Ovary (tissue), 9 donors: Measurements from ENCODE around the gene ZNF214. TPM values are rescaled to one million over a fixed set of nuclear protein-coding genes. Genes with fewer than 3 reads are reported as not detected.
"Not testable (repeated sequence)": the region's sequence is repeated elsewhere in the genome, so short reads cannot be mapped to it uniquely, and the experiment has no call there.

Experiments used
- DNase-seq, 5 donors: peaks; one replicate each; pipeline ENCODE4 v3.0.0-alpha.2; 2019 to 2020
- H3K27ac ChIP-seq, 2 donors: fragments of 200-600 bp; one replicate each; pipeline versions ENCODE4 v1.5.1 to v1.8.0; 2019 to 2022
- H3K27me3 ChIP-seq: fragments of 200-600 bp; one replicate; pipeline ENCODE4 v1.8.0; 2022
- H3K36me3 ChIP-seq: fragments of 200-600 bp; sonication (generic); one replicate; pipeline ENCODE4 v1.5.1; 2019
- H3K4me1 ChIP-seq: one replicate; pipeline ENCODE4 v1.8.1; 2013; ENCODE audit warnings: mild to moderate bottlenecking, moderate library complexity; ENCODE audit not compliant: insufficient read depth
- H3K4me3 ChIP-seq: fragments of 200-600 bp; sonication (generic); one replicate; pipeline ENCODE4 v1.5.1; 2017
- H3K9me3 ChIP-seq, 2 donors: fragments of 200-600 bp in 1 of 2; sonication (generic) in 1 of 2; one replicate each; pipeline versions ENCODE4 v1.5.1 to v1.8.1; 2013 to 2019; ENCODE audit warnings: mild to moderate bottlenecking in 1 of 2, moderate library complexity in 1 of 2
- WGBS, 3 donors: extraction: QIAGEN DNeasy Blood & Tissue Kit in 1 of 3; methylation state at CpG; one replicate each; pipeline versions ENCODE4 v1.1.5 to v1.1.7; 2013 to 2017; 5-methylcytosine and 5-hydroxymethylcytosine counted together
- intact Hi-C, 4 donors: fragments of 100-400 bp; cut with DNase I; formaldehyde crosslinking; loops; one replicate each; pipeline versions ENCODE4 v1.11.0 to v1.15.1; 2022 to 2023
- polyA plus RNA-seq, 2 donors: library from polyadenylated mRNA; stranded (reverse); fragments of 200-250 nt in 1 of 2; fragments of 350-450 nt in 1 of 2; fragmentation: Illumina TruSeq in 1 of 2; extraction: RNeasy Lipid Tissue Mini Kit (QIAGEN cat#74804) in 1 of 2; gene quantifications; one replicate each; pipeline ENCODE4 v1.2.3, GENCODE V29; 2013 to 2014
- total RNA-seq, 7 donors: library from RNA; depleted of rRNA in 2 of 7; stranded (reverse); fragments of >200 nt in 2 of 7; fragmentation: NEBNext Ultra II Directional in 3 of 7; extraction: Animal tissue kit (Norgen Biotek cat#: 25700) in 3 of 7; gene quantifications; one replicate each; pipeline versions ENCODE4 v1.1.0 to v1.2.4, GENCODE V29; 2016 to 2023
- TF ChIP-seq, protein P1 (sequence below), 3 donors: fragments of 450-650 bp in 2 of 3; fragments of 200-600 bp in 1 of 3; IDR thresholded peaks; one replicate each; pipeline versions ENCODE4 v1.5.1 to v1.8.0; 2016 to 2022; ENCODE audit warnings: antibody characterized with exemption in 3 of 3, mild to moderate bottlenecking in 1 of 3
- donor health status: DM: no; HTN: no; CAD: no; lungs with moderate emphysema.
- donor health status: DM: no; HTN: no; CAD: no.
- donor health status: Bipolar disorder and iron deficiency.
- donor health status: DM: yes; HTN: yes; CAD: no.
- donor health status: DM: no; HTN: no; CAD: no.
- donor health status: DM: yes; HTN: yes; CAD: no.

The ZNF214 gene
- total and polyA plus RNA-seq, 9 donors: 3.2 to 6.8 (median 6.2) TPM

DNA sequence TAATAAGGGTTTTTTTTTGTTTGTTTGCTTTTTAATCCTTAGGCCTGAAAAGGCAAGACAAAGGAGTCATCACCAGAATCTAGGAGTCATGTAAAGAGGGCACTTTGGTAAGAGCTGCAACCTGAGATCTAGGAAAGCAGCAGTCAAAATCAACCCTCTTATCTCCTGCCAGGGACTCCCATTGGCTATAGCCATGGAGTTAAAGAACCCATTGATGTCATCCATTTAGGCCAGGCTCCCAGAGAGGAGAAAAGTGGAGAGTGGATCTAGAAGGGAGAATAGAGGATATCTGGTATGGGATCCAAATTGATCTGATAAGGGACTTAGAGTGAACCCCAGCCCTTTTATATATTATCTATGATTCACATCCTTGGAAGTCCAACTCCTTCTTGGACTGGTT, 58.0 kb downstream of the ZNF214 start:
- intact Hi-C loops: no loop called here

DNA sequence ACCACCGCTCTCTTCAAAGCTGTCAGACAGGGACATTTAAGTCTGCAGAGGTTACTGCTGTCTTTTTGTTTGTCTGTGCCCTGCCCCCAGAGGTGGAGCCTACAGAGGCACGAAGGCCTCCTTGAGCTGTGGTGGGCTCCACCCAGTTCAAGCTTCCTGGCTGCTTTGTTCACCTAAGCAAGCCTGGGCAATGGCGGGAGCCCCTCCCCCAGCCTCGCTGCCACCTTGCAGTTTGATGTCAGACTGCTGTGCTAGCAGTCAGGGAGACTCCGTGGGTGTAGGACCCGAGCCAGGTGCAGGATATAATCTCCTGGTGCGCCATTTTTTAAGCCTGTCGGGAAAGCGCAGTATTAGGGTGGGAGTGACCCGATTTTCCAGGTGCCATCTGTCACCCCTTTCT, 65.9 kb downstream of the ZNF214 start:
- H3K4me3 ChIP-seq, H3K27me3 ChIP-seq, intact Hi-C loops, H3K4me1 ChIP-seq, H3K9me3 ChIP-seq, H3K27ac ChIP-seq, DNase-seq, H3K36me3 ChIP-seq: not testable (repeated sequence)
- WGBS, 3 donors: 92 to 94% (median 93%) methylated on average over 10 of the region's 10 CpGs

More for the DNA sequence above, 58.0 kb downstream of the ZNF214 start:
- Histone ChIP-seq H3K27ac (no peak overlapping the region), H3K27me3 (no peaks in the 10 kb centered on the region), H3K36me3 (no peaks in the 10 kb centered on the region), H3K4me1 (no peaks in the 10 kb centered on the region), H3K4me3 (no peak overlapping the region), H3K9me3 (no peaks in the 10 kb centered on the region)
- TF ChIP-seq, protein P1, sequence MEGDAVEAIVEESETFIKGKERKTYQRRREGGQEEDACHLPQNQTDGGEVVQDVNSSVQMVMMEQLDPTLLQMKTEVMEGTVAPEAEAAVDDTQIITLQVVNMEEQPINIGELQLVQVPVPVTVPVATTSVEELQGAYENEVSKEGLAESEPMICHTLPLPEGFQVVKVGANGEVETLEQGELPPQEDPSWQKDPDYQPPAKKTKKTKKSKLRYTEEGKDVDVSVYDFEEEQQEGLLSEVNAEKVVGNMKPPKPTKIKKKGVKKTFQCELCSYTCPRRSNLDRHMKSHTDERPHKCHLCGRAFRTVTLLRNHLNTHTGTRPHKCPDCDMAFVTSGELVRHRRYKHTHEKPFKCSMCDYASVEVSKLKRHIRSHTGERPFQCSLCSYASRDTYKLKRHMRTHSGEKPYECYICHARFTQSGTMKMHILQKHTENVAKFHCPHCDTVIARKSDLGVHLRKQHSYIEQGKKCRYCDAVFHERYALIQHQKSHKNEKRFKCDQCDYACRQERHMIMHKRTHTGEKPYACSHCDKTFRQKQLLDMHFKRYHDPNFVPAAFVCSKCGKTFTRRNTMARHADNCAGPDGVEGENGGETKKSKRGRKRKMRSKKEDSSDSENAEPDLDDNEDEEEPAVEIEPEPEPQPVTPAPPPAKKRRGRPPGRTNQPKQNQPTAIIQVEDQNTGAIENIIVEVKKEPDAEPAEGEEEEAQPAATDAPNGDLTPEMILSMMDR (IDR thresholded peaks at IDR 0.05): no peak
- DNase-seq: no peak

Other genes with a start within 250 kb of the ZNF214 start
- under 1 TPM in 4 of 7 donors, not detected in 3; under 0.01 to 0.17 (median 0.05) TPM for gene OR2AG2, start 248.4 kb downstream of the ZNF214 start, total RNA-seq
- under 1 TPM in 1 of 2 donors, not detected in 1; 0.03 TPM for gene OR2AG2, start 248.4 kb downstream of the ZNF214 start, polyA plus RNA-seq
- gene OR2AG1, start 237.3 kb downstream of the ZNF214 start, total RNA-seq: not detected
- not detected for gene OR2AG1, start 237.3 kb downstream of the ZNF214 start, polyA plus RNA-seq
- gene OR6A2, start 220.7 kb downstream of the ZNF214 start, total RNA-seq: under 1 TPM in 5 of 7 donors, not detected in 2; 0.17 to 0.46 (median 0.20) TPM
- not detected for gene OR6A2, start 220.7 kb downstream of the ZNF214 start, polyA plus RNA-seq
- gene OR10A5, start 174.7 kb downstream of the ZNF214 start, total RNA-seq: not detected
- not detected for gene OR10A5, start 174.7 kb downstream of the ZNF214 start, polyA plus RNA-seq
- gene OR10A2, start 157.3 kb downstream of the ZNF214 start, total RNA-seq: not detected
- not detected for gene OR10A2, start 157.3 kb downstream of the ZNF214 start, polyA plus RNA-seq
- not detected for gene OR10A4, start 143.7 kb downstream of the ZNF214 start, total RNA-seq
- gene OR10A4, start 143.7 kb downstream of the ZNF214 start, polyA plus RNA-seq: not detected
- under 1 TPM in 2 of 7 donors, not detected in 5; 0.22 to 0.92 TPM for gene OR2D2, start 127.8 kb downstream of the ZNF214 start, total RNA-seq
- gene OR2D2, start 127.8 kb downstream of the ZNF214 start, polyA plus RNA-seq: not detected
- not detected for gene OR2D3, start 99.3 kb downstream of the ZNF214 start, total RNA-seq
- gene OR2D3, start 99.3 kb downstream of the ZNF214 start, polyA plus RNA-seq: not detected
- gene ZNF215, start 93.9 kb downstream of the ZNF214 start, total RNA-seq: 1 to 10 TPM in 5 of 7 donors, under 1 TPM in 2; 0.57 to 1.9 (median 1.1) TPM
- 1 to 10 TPM in 1 of 2 donors, under 1 TPM in 1; 0.42 to 1.6 TPM for gene ZNF215, start 93.9 kb downstream of the ZNF214 start, polyA plus RNA-seq
- gene NLRP14, start 133 bp upstream of the ZNF214 start, total RNA-seq: under 1 TPM in 6 of 7 donors, not detected in 1; 0.10 to 0.33 (median 0.19) TPM
- under 1 TPM; 0.08 to 0.15 TPM for gene NLRP14, start 133 bp upstream of the ZNF214 start, polyA plus RNA-seq
- not detected for gene RBMXL2, start 68.7 kb upstream of the ZNF214 start, total RNA-seq
- gene RBMXL2, start 68.7 kb upstream of the ZNF214 start, polyA plus RNA-seq: not detected
- gene SYT9, start 231.6 kb upstream of the ZNF214 start, total RNA-seq: under 1 TPM in 4 of 7 donors, not detected in 3; 0.05 to 0.48 (median 0.11) TPM
- under 1 TPM; 0.13 to 0.25 TPM for gene SYT9, start 231.6 kb upstream of the ZNF214 start, polyA plus RNA-seq